ENCODE measurements around the gene HTR2C.

Gene HTR2C

GRCh38 chrX:114903618-114904017 lies 319.7 kb downstream of the HTR2C start:
- no peak for DNase-seq
- H3K36me3 ChIP-seq, result no peaks in the 10 kb centered on the region
- no peaks in the 10 kb centered on the region for H3K27me3 ChIP-seq
- no peak overlapping the region for H3K4me3 ChIP-seq
- H3K27ac ChIP-seq, result no peak overlapping the region
- intact Hi-C loops (cut with DNase I; ENCODE audit: low total_unique reads), result no loop called here
- no peak for TF ChIP-seq CTCF (IDR thresholded peaks at IDR 0.05)
- H3K4me1 ChIP-seq, result no peaks in the 10 kb centered on the region
- H3K9me3 ChIP-seq, result peaks cover 0 to 11% (median 9%) of the 10 kb centered on the region in 3 donors

GRCh38 chrX:114905251-114905650 lies 321.4 kb downstream of the HTR2C start:
- no peak for DNase-seq
- intact Hi-C loops (cut with DNase I; ENCODE audit: low total_unique reads), result no loop called here
- H3K27ac ChIP-seq, result no peak overlapping the region
- H3K9me3 ChIP-seq, result no peaks in the 10 kb centered on the region
- no peak overlapping the region for H3K4me3 ChIP-seq
- H3K27me3 ChIP-seq, result no peaks in the 10 kb centered on the region
- no peaks in the 10 kb centered on the region for H3K4me1 ChIP-seq
- TF ChIP-seq CTCF (IDR thresholded peaks at IDR 0.05), result no peak
- no peaks in the 10 kb centered on the region for H3K36me3 ChIP-seq

- intact Hi-C loops (cut with DNase I; ENCODE audit: low total_unique reads), result no loop called here
- no peak overlapping the region for H3K27ac ChIP-seq
- H3K27me3 ChIP-seq, result no peaks in the 10 kb centered on the region
- no peak overlapping the region for H3K4me3 ChIP-seq
- H3K9me3 ChIP-seq, result no peaks in the 10 kb centered on the region
- TF ChIP-seq CTCF (IDR thresholded peaks at IDR 0.05), result no peak
- H3K4me1 ChIP-seq, result no peaks in the 10 kb centered on the region
- DNase-seq, result no peak
- H3K36me3 ChIP-seq, result no peaks in the 10 kb centered on the region
Measured at GRCh38 chrX:114906984-114907510, 323.2 kb downstream of the HTR2C start.

- H3K9me3 ChIP-seq, result no peaks in the 10 kb centered on the region
- no peak overlapping the region for H3K27ac ChIP-seq
- no peak overlapping the region for H3K4me3 ChIP-seq
- peaks cover 0 to 6% (median 0%) of the 10 kb centered on the region in 4 donors for H3K4me1 ChIP-seq
- intact Hi-C loops (cut with DNase I; ENCODE audit: low total_unique reads), result no loop called here
- no peak for TF ChIP-seq CTCF (IDR thresholded peaks at IDR 0.05)
- H3K36me3 ChIP-seq, result no peaks in the 10 kb centered on the region
- DNase-seq, result no peak
- H3K27me3 ChIP-seq, result no peaks in the 10 kb centered on the region
Measured at GRCh38 chrX:114924423-114924822, 340.5 kb downstream of the HTR2C start.

GRCh38 chrX:114924856-114925255 lies 341.0 kb downstream of the HTR2C start:
- intact Hi-C loops (cut with DNase I; ENCODE audit: low total_unique reads), result no loop called here
- DNase-seq, result no peak
- H3K27me3 ChIP-seq, result no peaks in the 10 kb centered on the region
- H3K4me1 ChIP-seq, result peaks cover 0 to 6% (median 0%) of the 10 kb centered on the region in 4 donors
- H3K27ac ChIP-seq, result no peak overlapping the region
- no peak overlapping the region for H3K4me3 ChIP-seq
- H3K9me3 ChIP-seq, result no peaks in the 10 kb centered on the region
- TF ChIP-seq CTCF (IDR thresholded peaks at IDR 0.05), result no peak
- no peaks in the 10 kb centered on the region for H3K36me3 ChIP-seq

GRCh38 chrX:114930227-114930626 lies 346.3 kb downstream of the HTR2C start:
- no peak for TF ChIP-seq CTCF (IDR thresholded peaks at IDR 0.05)
- intact Hi-C loops (cut with DNase I; ENCODE audit: low total_unique reads), result no loop called here
- no peak for DNase-seq

More at GRCh38 chrX:114930227-114930626, 346.3 kb downstream of the HTR2C start:
- H3K4me1 ChIP-seq, result peaks cover 0 to 6% (median 0%) of the 10 kb centered on the region in 4 donors
- H3K27me3 ChIP-seq, result no peaks in the 10 kb centered on the region
- peaks cover 0 to 6% (median 5%) of the 10 kb centered on the region in 3 donors for H3K9me3 ChIP-seq
- no peak overlapping the region for H3K4me3 ChIP-seq
- no peaks in the 10 kb centered on the region for H3K36me3 ChIP-seq
- H3K27ac ChIP-seq, result no peak overlapping the region

All from tibial artery (tissue), 4 donors.